ENCODE data around the gene LEMD3. TPM values are rescaled to one million over a fixed set of nuclear protein-coding genes. Genes with fewer than 3 reads are reported as not detected.

Gene LEMD3
- polyA plus RNA-seq, 2 of the 4 experiments (the other 2 are of a cell fraction): 12.3 to 17.8 TPM

GRCh38 chr12:65293735-65294134, 124.4 kb downstream of the LEMD3 start:
- Histone ChIP-seq H3K9me3 (no peaks in the 10 kb centered on the region), H3K4me3 (no peak overlapping the region), H3K4me2 (no peak overlapping the region), H3K27ac (no peak overlapping the region), H3K4me1 (no peaks in the 10 kb centered on the region)
- ATAC-seq (no peak), FAIRE-seq (no peak), DNase-seq (ENCODE audit: low read depth in 1 of 2, low spot score in 1 of 2) (no peak)
- TF ChIP-seq HOXA7 (CRISPR knock-in tag; IDR thresholded peaks at IDR 0.05) (no peak), ZSCAN20 (CRISPR knock-in tag; IDR thresholded peaks at IDR 0.05) (no peak), E2F6 (IDR thresholded peaks at IDR 0.05; ENCODE audit: borderline replicate concordance, low read depth) (no peak), USF2 (IDR thresholded peaks at IDR 0.05) (no peak), MAFK (IDR thresholded peaks at IDR 0.05; ENCODE audit: partially characterized antibody) (no peak), ZC3H11A (IDR thresholded peaks at IDR 0.05) (no peak), BHLHE40 (IDR thresholded peaks at IDR 0.05; ENCODE audit: low read depth, low read length) (no peak), ZFP36 (IDR thresholded peaks at IDR 0.05; ENCODE audit: borderline replicate concordance, partially characterized antibody) (no peak), TP53 (CRISPR knock-in tag; IDR thresholded peaks at IDR 0.05) (no peak), KDM5A (IDR thresholded peaks at IDR 0.05) (no peak), HEYL (CRISPR knock-in tag; IDR thresholded peaks at IDR 0.05) (no peak), CBX2 (IDR thresholded peaks at IDR 0.05; ENCODE audit: borderline replicate concordance, low read depth) (no peak), ZNF302 (CRISPR knock-in tag; IDR thresholded peaks at IDR 0.05) (no peak)
- TF ChIP-seq, protein P1, sequence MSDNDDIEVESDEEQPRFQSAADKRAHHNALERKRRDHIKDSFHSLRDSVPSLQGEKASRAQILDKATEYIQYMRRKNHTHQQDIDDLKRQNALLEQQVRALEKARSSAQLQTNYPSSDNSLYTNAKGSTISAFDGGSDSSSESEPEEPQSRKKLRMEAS (IDR thresholded peaks at IDR 0.05): no peak
- TF ChIP-seq, protein P2, sequence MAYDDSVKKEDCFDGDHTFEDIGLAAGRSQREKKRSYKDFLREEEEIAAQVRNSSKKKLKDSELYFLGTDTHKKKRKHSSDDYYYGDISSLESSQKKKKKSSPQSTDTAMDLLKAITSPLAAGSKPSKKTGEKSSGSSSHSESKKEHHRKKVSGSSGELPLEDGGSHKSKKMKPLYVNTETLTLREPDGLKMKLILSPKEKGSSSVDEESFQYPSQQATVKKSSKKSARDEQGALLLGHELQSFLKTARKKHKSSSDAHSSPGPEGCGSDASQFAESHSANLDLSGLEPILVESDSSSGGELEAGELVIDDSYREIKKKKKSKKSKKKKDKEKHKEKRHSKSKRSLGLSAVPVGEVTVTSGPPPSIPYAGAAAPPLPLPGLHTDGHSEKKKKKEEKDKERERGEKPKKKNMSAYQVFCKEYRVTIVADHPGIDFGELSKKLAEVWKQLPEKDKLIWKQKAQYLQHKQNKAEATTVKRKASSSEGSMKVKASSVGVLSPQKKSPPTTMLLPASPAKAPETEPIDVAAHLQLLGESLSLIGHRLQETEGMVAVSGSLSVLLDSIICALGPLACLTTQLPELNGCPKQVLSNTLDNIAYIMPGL (CRISPR knock-in tag; IDR thresholded peaks at IDR 0.05; ENCODE audit: borderline replicate concordance): no peak
- TF ChIP-seq, protein P3, sequence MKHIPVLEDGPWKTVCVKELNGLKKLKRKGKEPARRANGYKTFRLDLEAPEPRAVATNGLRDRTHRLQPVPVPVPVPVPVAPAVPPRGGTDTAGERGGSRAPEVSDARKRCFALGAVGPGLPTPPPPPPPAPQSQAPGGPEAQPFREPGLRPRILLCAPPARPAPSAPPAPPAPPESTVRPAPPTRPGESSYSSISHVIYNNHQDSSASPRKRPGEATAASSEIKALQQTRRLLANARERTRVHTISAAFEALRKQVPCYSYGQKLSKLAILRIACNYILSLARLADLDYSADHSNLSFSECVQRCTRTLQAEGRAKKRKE (CRISPR knock-in tag; IDR thresholded peaks at IDR 0.05; ENCODE audit: low read depth): no peak
- WGBS (ENCODE audit: missing lambda C conversion rate): 90% methylated on average over 1 of the region's 1 CpG
- ChIA-PET CTCF (interaction anchor here (0.7 to 2.0 kb wide), 3 partner anchors 9 to 814 kb away, joined by 3 to 7 read pairs (median 4); no protein-coding TSS in a partner anchor), POLR2A (no interaction called here)

- FAIRE-seq: no peak
- POLR2A ChIA-PET: no interaction called here
- CTCF ChIA-PET: interaction anchor here (2.0 kb wide), 1 partner anchor 11 kb away, joined by 7 read pairs; no protein-coding TSS in a partner anchor
- Histone ChIP-seq H3K4me1 (no peaks in the 10 kb centered on the region), H3K27ac (no peak overlapping the region), H3K4me2 (no peak overlapping the region), H3K9me3 (no peaks in the 10 kb centered on the region), H3K4me3 (no peak overlapping the region)
- no peak for ATAC-seq
- TF ChIP-seq, protein P4, sequence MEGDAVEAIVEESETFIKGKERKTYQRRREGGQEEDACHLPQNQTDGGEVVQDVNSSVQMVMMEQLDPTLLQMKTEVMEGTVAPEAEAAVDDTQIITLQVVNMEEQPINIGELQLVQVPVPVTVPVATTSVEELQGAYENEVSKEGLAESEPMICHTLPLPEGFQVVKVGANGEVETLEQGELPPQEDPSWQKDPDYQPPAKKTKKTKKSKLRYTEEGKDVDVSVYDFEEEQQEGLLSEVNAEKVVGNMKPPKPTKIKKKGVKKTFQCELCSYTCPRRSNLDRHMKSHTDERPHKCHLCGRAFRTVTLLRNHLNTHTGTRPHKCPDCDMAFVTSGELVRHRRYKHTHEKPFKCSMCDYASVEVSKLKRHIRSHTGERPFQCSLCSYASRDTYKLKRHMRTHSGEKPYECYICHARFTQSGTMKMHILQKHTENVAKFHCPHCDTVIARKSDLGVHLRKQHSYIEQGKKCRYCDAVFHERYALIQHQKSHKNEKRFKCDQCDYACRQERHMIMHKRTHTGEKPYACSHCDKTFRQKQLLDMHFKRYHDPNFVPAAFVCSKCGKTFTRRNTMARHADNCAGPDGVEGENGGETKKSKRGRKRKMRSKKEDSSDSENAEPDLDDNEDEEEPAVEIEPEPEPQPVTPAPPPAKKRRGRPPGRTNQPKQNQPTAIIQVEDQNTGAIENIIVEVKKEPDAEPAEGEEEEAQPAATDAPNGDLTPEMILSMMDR (IDR thresholded peaks at IDR 0.05): no peak
- TF ChIP-seq HOXB5 (CRISPR knock-in tag; IDR thresholded peaks at IDR 0.05): no peak
- TF ChIP-seq MAFK (IDR thresholded peaks at IDR 0.05; ENCODE audit: partially characterized antibody): no peak
- no peak for TF ChIP-seq KDM1A (IDR thresholded peaks at IDR 0.05; ENCODE audit: low read depth)
- TF ChIP-seq EHF (CRISPR knock-in tag; IDR thresholded peaks at IDR 0.05): no peak
- TF ChIP-seq CBX2 (IDR thresholded peaks at IDR 0.05; ENCODE audit: borderline replicate concordance, low read depth): no peak
- TF ChIP-seq CEBPB (IDR thresholded peaks at IDR 0.05): no peak
- TF ChIP-seq BCL3 (IDR thresholded peaks at IDR 0.05): no peak
- TF ChIP-seq RARB (CRISPR knock-in tag; IDR thresholded peaks at IDR 0.05): no peak
- no peak for TF ChIP-seq ZC3H11A (IDR thresholded peaks at IDR 0.05)
- no peak for TF ChIP-seq POLR2A (IDR thresholded peaks at IDR 0.05; ENCODE audit: low read length)
- TF ChIP-seq E2F6 (IDR thresholded peaks at IDR 0.05; ENCODE audit: borderline replicate concordance, low read depth): no peak
- no peak for DNase-seq (ENCODE audit: low read depth in 1 of 2, low spot score in 1 of 2)
- 94% methylated on average over 4 of the region's 4 CpGs for WGBS (ENCODE audit: missing lambda C conversion rate)
These were observed 125.4 kb downstream of the LEMD3 start for GRCh38 chr12:65294641-65295262.

All from A549 (cell line).